Caco-2 (cell line): Measurements from ENCODE around the gene MRPS18A. TPM values are rescaled to one million over a fixed set of nuclear protein-coding genes. Genes with fewer than 3 reads are reported as not detected.
"Not testable (repeated sequence)": the region's sequence is repeated elsewhere in the genome, so short reads cannot be mapped to it uniquely, and the experiment has no call there.

Experiments used
- BruUV-seq: library from RNA; stranded (reverse); fragments of 400-500 nt; replicated peaks from 2 replicates; lab custom pipeline; 2021; lab: Mats Ljungman, UMichigan
- CTCF ChIA-PET: fragments of 300-600 bp; sonication (Branson Sonifier 250); formaldehyde crosslinking; loops from one replicate; lab custom pipeline; 2022; ENCODE audit warnings: antibody characterized with exemption; lab: Charles Lee
- POLR2A ChIA-PET: fragments of 300-600 bp; sonication (Branson Sonifier 250); formaldehyde crosslinking; loops from one replicate; lab custom pipeline; 2022; ENCODE audit warnings: antibody characterized with exemption; lab: Charles Lee
- DNase-seq, 2 experiments: peaks; one replicate each; pipeline versions ENCODE4 v3.0.0 to v3.0.0-alpha.2; 2020 to 2022
- H3K27me3 ChIP-seq: replicated peaks from 2 replicates; pipeline ENCODE4 v1.6.0; 2011; ENCODE audit warnings: low read length; ENCODE audit not compliant: control insufficient read depth, insufficient read depth
- H3K36me3 ChIP-seq: 2 replicates; pipeline ENCODE4 v1.5.1; 2011; ENCODE audit warnings: low read length; ENCODE audit not compliant: control insufficient read depth, insufficient read depth
- H3K4me1 ChIP-seq: fragments of 250-450 bp; sonication (Bioruptor Pico); 2 replicates; pipeline ENCODE4 v1.5.1; 2020; ENCODE audit warnings: mild to moderate bottlenecking
- H3K4me3 ChIP-seq: 2 replicates; pipeline ENCODE4 v1.5.1; 2011; ENCODE audit warnings: low read depth, mild to moderate bottlenecking, control low read depth, low read length
- H3K9me3 ChIP-seq: fragments of 250-450 bp; sonication (Bioruptor Pico); 2 replicates; pipeline ENCODE4 v1.5.1; 2020; ENCODE audit warnings: mild to moderate bottlenecking, moderate library complexity
- H3K27ac Mint-ChIP-seq: one replicate; pipeline ENCODE4 v1.8.0; 2022; ENCODE audit warnings: mixed read lengths; ENCODE audit not compliant: unreplicated experiment
- H3K27me3 Mint-ChIP-seq: one replicate; pipeline ENCODE4 v1.8.0; 2022; ENCODE audit warnings: mixed read lengths; ENCODE audit not compliant: insufficient read depth, unreplicated experiment
- H3K36me3 Mint-ChIP-seq: one replicate; pipeline ENCODE4 v1.8.0; 2022; ENCODE audit warnings: mild to moderate bottlenecking, mixed read lengths; ENCODE audit not compliant: insufficient read depth, unreplicated experiment
- H3K4me1 Mint-ChIP-seq: one replicate; pipeline ENCODE4 v1.8.0; 2022; ENCODE audit warnings: low read depth, mixed read lengths; ENCODE audit not compliant: unreplicated experiment
- H3K4me3 Mint-ChIP-seq: one replicate; pipeline ENCODE4 v1.8.0; 2022; ENCODE audit warnings: mild to moderate bottlenecking, moderate library complexity, mixed read lengths; ENCODE audit not compliant: unreplicated experiment
- H3K9me3 Mint-ChIP-seq: one replicate; pipeline ENCODE4 v1.8.0; 2022; ENCODE audit warnings: mixed read lengths; ENCODE audit not compliant: unreplicated experiment
- CTCF ChIP-seq, 2 experiments: fragments of 200-600 bp in 1 of 2; IDR thresholded peaks; 1 replicate in 1 of 2; 2 replicates in 1 of 2; pipeline versions ENCODE4 v1.5.1 to v1.8.0; 2011 to 2022; ENCODE audit warnings: antibody characterized with exemption in 1 of 2, control low read depth in 1 of 2, inconsistent platforms in 1 of 2, low read depth in 1 of 2, low read length in 1 of 2, mild to moderate bottlenecking in 1 of 2, moderate library complexity in 1 of 2; ENCODE audit not compliant: insufficient read depth in 1 of 2, severe bottlenecking in 1 of 2, unreplicated experiment in 1 of 2
- intact Hi-C: fragments of 100-400 bp; cut with micrococcal nuclease; formaldehyde crosslinking; loops from one replicate; pipeline ENCODE4 v1.10.0; 2022; ENCODE audit not compliant: unreplicated experiment
- total RNA-seq: library from RNA; stranded (reverse); gene quantifications from 2 replicates; pipeline ENCODE4 v1.2.3, GENCODE V29; 2022

The MRPS18A gene
- total RNA-seq, 1 experiment from 2014 or later: 66.7 TPM

GRCh38 chr6:43702534-43703440 lies 15.2 kb upstream of the MRPS18A start:
- H3K4me3 ChIP-seq: no peak overlapping the region
- ChIA-PET POLR2A (no interaction called here), CTCF (no interaction called here)
- no peaks in the 10 kb centered on the region for H3K36me3 ChIP-seq
- no peak for TF ChIP-seq CTCF (IDR thresholded peaks at IDR 0.05; ENCODE audit: insufficient read depth in 1 of 2, low read depth in 1 of 2, low read length in 1 of 2, severe bottlenecking in 1 of 2, unreplicated experiment in 1 of 2)
- Mint-ChIP-seq H3K27me3 (no peaks in the 10 kb centered on the region), H3K9me3 (no peaks in the 10 kb centered on the region), H3K36me3 (no peaks in the 10 kb centered on the region), H3K4me3 (no peak overlapping the region), H3K27ac (no peak overlapping the region), H3K4me1 (peaks cover 42% of the 10 kb centered on the region)
- intact Hi-C loops: no loop called here
- no peaks in the 10 kb centered on the region for H3K27me3 ChIP-seq
- peak; percentile 64 to 80 for DNase-seq
- no TSS peak for BruUV-seq
- no peaks in the 10 kb centered on the region for H3K9me3 ChIP-seq
- peaks cover 30% of the 10 kb centered on the region for H3K4me1 ChIP-seq

- Mint-ChIP-seq H3K36me3 (no peaks in the 10 kb centered on the region), H3K4me1 (peaks cover 42% of the 10 kb centered on the region), H3K4me3 (no peak overlapping the region), H3K27me3 (no peaks in the 10 kb centered on the region), H3K9me3 (no peaks in the 10 kb centered on the region), H3K27ac (no peak overlapping the region)
- Histone ChIP-seq H3K4me3 (no peak overlapping the region), H3K9me3 (no peaks in the 10 kb centered on the region), H3K27me3 (no peaks in the 10 kb centered on the region), H3K36me3 (no peaks in the 10 kb centered on the region), H3K4me1 (peaks cover 30% of the 10 kb centered on the region)
- DNase-seq: no peak
- intact Hi-C loops: no loop called here
- TF ChIP-seq CTCF (IDR thresholded peaks at IDR 0.05; ENCODE audit: insufficient read depth in 1 of 2, low read depth in 1 of 2, low read length in 1 of 2, severe bottlenecking in 1 of 2, unreplicated experiment in 1 of 2): no peak
- BruUV-seq: no TSS peak
- POLR2A ChIA-PET: no interaction called here
- CTCF ChIA-PET: no interaction called here
These were observed 14.6 kb upstream of the MRPS18A start for GRCh38 chr6:43702171-43702533.

- H3K4me3 ChIP-seq, H3K27me3 Mint-ChIP-seq, H3K36me3 ChIP-seq, H3K27me3 ChIP-seq, POLR2A ChIA-PET, CTCF ChIA-PET, DNase-seq, H3K9me3 Mint-ChIP-seq, H3K9me3 ChIP-seq, H3K27ac Mint-ChIP-seq, H3K36me3 Mint-ChIP-seq, H3K4me3 Mint-ChIP-seq, intact Hi-C loops, BruUV-seq: not testable (repeated sequence)
- H3K4me1 Mint-ChIP-seq: peaks cover 39% of the 10 kb centered on the region
- H3K4me1 ChIP-seq: peaks cover 33% of the 10 kb centered on the region
These were observed 13.5 kb upstream of the MRPS18A start for GRCh38 chr6:43700939-43701560.
